Esophagus muscularis mucosa (tissue), 4 donors: ENCODE results near the gene PKN1. TPM values are rescaled to one million over a fixed set of nuclear protein-coding genes. Genes with fewer than 3 reads are reported as not detected.

Experiments used
- DNase-seq: peaks from one replicate; pipeline ENCODE4 v3.0.0-alpha.2; 2017; ENCODE audit errors: extremely low spot score
- H3K27ac ChIP-seq, 4 donors: fragments of 200-600 bp; sonication (generic); replicated peaks in 1 of 4; 1 replicate in 3 of 4; 2 replicates in 1 of 4; pipeline ENCODE4 v1.5.1; 2016 to 2019; ENCODE audit warnings: mild to moderate bottlenecking in 1 of 4
- H3K27me3 ChIP-seq, 4 donors: fragments of 200-600 bp; sonication (generic); one replicate each; pipeline versions ENCODE4 v1.5.1 to v1.6.0; 2016 to 2019
- H3K36me3 ChIP-seq, 4 donors: fragments of 200-600 bp; sonication (generic); one replicate each; pipeline ENCODE4 v1.5.1; 2016 to 2019
- H3K4me1 ChIP-seq, 4 donors: fragments of 200-600 bp; sonication (generic); one replicate each; pipeline ENCODE4 v1.5.1; 2016 to 2019
- H3K4me3 ChIP-seq, 4 donors: fragments of 200-600 bp; sonication (generic); 1 replicate in 2 of 4; 2 replicates in 2 of 4; pipeline ENCODE4 v1.5.1; 2016 to 2019; ENCODE audit warnings: mild to moderate bottlenecking in 4 of 4, moderate library complexity in 1 of 4
- H3K9me3 ChIP-seq, 4 donors: fragments of 200-600 bp; sonication (generic); 1 replicate in 3 of 4; 2 replicates in 1 of 4; pipeline ENCODE4 v1.5.1; 2016 to 2019
- EP300 ChIP-seq: sonication (generic); formaldehyde crosslinking; IDR thresholded peaks from one replicate; pipeline ENCODE4 v1.6.1; 2017; ENCODE audit warnings: antibody characterized with exemption
- POLR2A ChIP-seq: fragments of 450-650 bp; IDR thresholded peaks from one replicate; pipeline ENCODE4 v1.6.1; 2017; ENCODE audit warnings: antibody characterized with exemption, moderate library complexity, mild to moderate bottlenecking, low read depth
- POLR2AphosphoS5 ChIP-seq, 2 donors: sonication (generic); formaldehyde crosslinking; IDR thresholded peaks; one replicate each; pipeline ENCODE4 v1.6.1; 2017; ENCODE audit warnings: antibody characterized with exemption in 2 of 2
- WGBS: methylation state at CpG from one replicate; pipeline ENCODE4 v1.1.5; 2018; 5-methylcytosine and 5-hydroxymethylcytosine counted together
- intact Hi-C: fragments of 100-400 bp; cut with DNase I; formaldehyde crosslinking; loops from one replicate; pipeline ENCODE4 v1.15.1; 2023
- total RNA-seq, 4 donors: library from RNA; depleted of rRNA; stranded (reverse); fragments of >200 nt; gene quantifications; one replicate each; pipeline versions ENCODE4 v1.1.0 to v1.2.1, GENCODE V29; 2016
- TF ChIP-seq, protein P1 (sequence below), 3 experiments: fragments of 200-600 bp in 2 of 3; fragments of 450-650 bp in 1 of 3; sonication (generic) in 2 of 3; IDR thresholded peaks; one replicate each; pipeline ENCODE4 v1.5.1; 2017 to 2019; ENCODE audit warnings: antibody characterized with exemption in 3 of 3, mild to moderate bottlenecking in 2 of 3, moderate library complexity in 1 of 3

PKN1 gene
- total RNA-seq, 4 donors from 2014 or later: 120 to 233 (median 167) TPM

DNA sequence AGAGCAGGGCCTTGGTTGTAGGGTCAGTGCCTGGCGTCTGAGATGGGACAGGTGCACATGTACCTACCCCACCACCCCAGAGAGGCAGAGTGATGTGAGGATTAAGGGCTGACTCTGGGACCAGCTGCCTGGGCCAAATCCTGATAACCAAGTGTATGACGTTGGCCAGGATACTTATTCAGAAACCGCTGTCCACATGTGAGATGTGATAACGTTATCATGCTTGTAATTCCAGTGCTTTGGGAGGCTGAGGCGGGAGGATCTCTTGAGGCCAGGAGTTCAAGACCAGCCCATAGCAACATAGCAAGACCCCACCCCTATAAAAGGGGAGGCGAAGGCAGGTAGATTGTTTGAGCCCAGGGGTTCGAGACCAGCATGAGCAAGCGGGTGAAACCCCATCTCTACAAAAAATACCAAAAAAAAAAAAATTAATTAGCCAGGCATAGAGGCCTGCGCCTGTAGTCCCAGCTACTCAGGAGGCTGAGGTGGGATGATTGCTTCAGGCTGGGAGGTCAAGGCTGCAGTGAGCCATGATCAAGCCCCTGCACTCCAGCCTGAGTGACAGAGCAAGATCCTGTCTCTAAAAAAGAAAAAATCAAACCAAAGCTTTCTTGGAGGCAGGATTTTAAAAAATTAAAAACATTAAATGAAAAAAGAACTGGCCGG, 41.8 kb upstream of the PKN1 start:
- no peaks in the 10 kb centered on the region for H3K4me1 ChIP-seq
- peaks cover 23 to 74% (median 64%) of the 10 kb centered on the region in 4 donors for H3K36me3 ChIP-seq
- WGBS: 90% methylated on average over 10 of the region's 10 CpGs
- H3K27ac ChIP-seq: no peak overlapping the region
- DNase-seq: no peak
- TF ChIP-seq, protein P1, sequence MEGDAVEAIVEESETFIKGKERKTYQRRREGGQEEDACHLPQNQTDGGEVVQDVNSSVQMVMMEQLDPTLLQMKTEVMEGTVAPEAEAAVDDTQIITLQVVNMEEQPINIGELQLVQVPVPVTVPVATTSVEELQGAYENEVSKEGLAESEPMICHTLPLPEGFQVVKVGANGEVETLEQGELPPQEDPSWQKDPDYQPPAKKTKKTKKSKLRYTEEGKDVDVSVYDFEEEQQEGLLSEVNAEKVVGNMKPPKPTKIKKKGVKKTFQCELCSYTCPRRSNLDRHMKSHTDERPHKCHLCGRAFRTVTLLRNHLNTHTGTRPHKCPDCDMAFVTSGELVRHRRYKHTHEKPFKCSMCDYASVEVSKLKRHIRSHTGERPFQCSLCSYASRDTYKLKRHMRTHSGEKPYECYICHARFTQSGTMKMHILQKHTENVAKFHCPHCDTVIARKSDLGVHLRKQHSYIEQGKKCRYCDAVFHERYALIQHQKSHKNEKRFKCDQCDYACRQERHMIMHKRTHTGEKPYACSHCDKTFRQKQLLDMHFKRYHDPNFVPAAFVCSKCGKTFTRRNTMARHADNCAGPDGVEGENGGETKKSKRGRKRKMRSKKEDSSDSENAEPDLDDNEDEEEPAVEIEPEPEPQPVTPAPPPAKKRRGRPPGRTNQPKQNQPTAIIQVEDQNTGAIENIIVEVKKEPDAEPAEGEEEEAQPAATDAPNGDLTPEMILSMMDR (IDR thresholded peaks at IDR 0.05): no peak
- no peak for TF ChIP-seq POLR2A
- TF ChIP-seq POLR2AphosphoS5 (IDR thresholded peaks at IDR 0.05): no peak
- no peak for TF ChIP-seq EP300
- no peaks in the 10 kb centered on the region for H3K27me3 ChIP-seq
- no peaks in the 10 kb centered on the region for H3K9me3 ChIP-seq
- intact Hi-C loops: no loop called here
- H3K4me3 ChIP-seq: no peak overlapping the region

DNA sequence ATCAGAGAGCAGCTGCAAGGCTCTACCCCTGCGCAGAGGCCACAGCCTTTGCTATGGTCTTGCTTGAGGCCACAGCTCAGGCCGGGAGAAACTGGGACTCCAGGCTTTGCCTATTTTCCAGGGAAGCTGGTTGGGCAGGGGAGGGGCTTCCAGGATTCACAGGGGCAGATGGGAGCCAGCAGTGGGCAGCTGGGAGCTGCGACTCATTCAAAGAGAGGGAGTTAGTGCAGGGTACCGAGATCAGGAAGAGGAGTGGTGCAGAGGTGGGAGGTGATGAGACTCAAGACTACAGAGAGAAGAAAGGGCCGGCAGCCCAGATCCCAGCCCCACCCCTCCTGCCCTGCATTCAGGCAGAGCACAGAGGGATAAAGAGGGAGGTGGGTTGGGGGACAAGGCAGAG, 39.8 kb upstream of the PKN1 start:
- intact Hi-C loops: no loop called here
- Histone ChIP-seq H3K36me3 (peaks cover 23 to 79% (median 76%) of the 10 kb centered on the region in 4 donors), H3K27ac (no peak overlapping the region), H3K4me3 (no peak overlapping the region), H3K4me1 (no peaks in the 10 kb centered on the region), H3K9me3 (no peaks in the 10 kb centered on the region), H3K27me3 (no peaks in the 10 kb centered on the region)
- no peak for TF ChIP-seq POLR2A
- TF ChIP-seq POLR2AphosphoS5 (IDR thresholded peaks at IDR 0.05): no peak
- no peak for TF ChIP-seq EP300
- TF ChIP-seq, protein P1 (IDR thresholded peaks at IDR 0.05): no peak
- DNase-seq: no peak
- 61% methylated on average over 5 of the region's 5 CpGs for WGBS

DNA sequence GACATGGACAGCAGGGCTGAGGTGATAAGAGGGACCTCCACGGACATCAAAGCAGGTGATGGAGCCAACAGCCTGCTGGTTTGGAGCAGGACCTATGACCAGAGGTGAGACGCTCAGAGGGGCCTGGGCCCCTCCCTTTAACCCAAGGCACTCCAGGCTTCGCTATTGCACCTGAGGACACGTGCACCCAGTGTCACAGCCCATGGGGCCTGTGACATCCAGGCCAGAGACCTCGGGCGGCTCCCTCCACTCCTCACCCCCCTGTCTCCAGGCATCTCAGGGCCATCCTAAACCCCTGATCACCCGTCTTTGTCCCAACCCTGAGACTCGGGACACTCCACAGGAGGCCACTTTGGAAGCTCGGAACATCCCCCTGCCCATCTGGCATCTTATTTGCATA, 38.9 kb upstream of the PKN1 start:
- intact Hi-C loops: no loop called here
- H3K27ac ChIP-seq: no peak overlapping the region
- H3K4me1 ChIP-seq: no peaks in the 10 kb centered on the region
- H3K4me3 ChIP-seq: no peak overlapping the region
- no peak for TF ChIP-seq POLR2A
- TF ChIP-seq EP300: no peak
- TF ChIP-seq, protein P1 (IDR thresholded peaks at IDR 0.05): no peak
- TF ChIP-seq POLR2AphosphoS5 (IDR thresholded peaks at IDR 0.05): no peak
- no peak for DNase-seq
- no peaks in the 10 kb centered on the region for H3K27me3 ChIP-seq
- 89% methylated on average over 7 of the region's 9 CpGs for WGBS
- H3K9me3 ChIP-seq: no peaks in the 10 kb centered on the region
- peaks cover 23 to 81% (median 75%) of the 10 kb centered on the region in 4 donors for H3K36me3 ChIP-seq

- TF ChIP-seq EP300: no peak
- TF ChIP-seq POLR2AphosphoS5 (IDR thresholded peaks at IDR 0.05): no peak
- TF ChIP-seq, protein P1 (IDR thresholded peaks at IDR 0.05): no peak
- TF ChIP-seq POLR2A: no peak
- H3K36me3 ChIP-seq: peaks cover 23 to 83% (median 75%) of the 10 kb centered on the region in 4 donors
- DNase-seq: no peak
- no peaks in the 10 kb centered on the region for H3K9me3 ChIP-seq
- intact Hi-C loops: no loop called here
- H3K27me3 ChIP-seq: no peaks in the 10 kb centered on the region
- H3K4me1 ChIP-seq: no peaks in the 10 kb centered on the region
- H3K27ac ChIP-seq: no peak overlapping the region
- no peak overlapping the region for H3K4me3 ChIP-seq
- 87% methylated on average over 9 of the region's 9 CpGs for WGBS
Measured at GRCh38 chr19:14395262-14395661, 37.8 kb upstream of the PKN1 start.
